Endodermal cell (in vitro differentiated cells): ENCODE data around the gene HACL1. TPM values are rescaled to one million over a fixed set of nuclear protein-coding genes. Genes with fewer than 3 reads are reported as not detected.

Experiments
- DNase-seq: peaks from one replicate; pipeline ENCODE4 v3.0.0-alpha.2; 2017
- H3K27ac ChIP-seq: 2 replicates; pipeline ENCODE4 v1.5.1; 2013; ENCODE audit warnings: mild to moderate bottlenecking, low read depth, low read length, moderate library complexity
- H3K27me3 ChIP-seq: 2 replicates; pipeline ENCODE4 v1.6.1; 2013; ENCODE audit warnings: mild to moderate bottlenecking, low read length, moderate library complexity; ENCODE audit not compliant: insufficient read depth, control insufficient read depth, poor library complexity, severe bottlenecking
- H3K36me3 ChIP-seq: 2 replicates; pipeline ENCODE4 v1.7.0; 2013; ENCODE audit warnings: mild to moderate bottlenecking, low read length, moderate library complexity; ENCODE audit not compliant: control insufficient read depth, insufficient read depth
- H3K4me1 ChIP-seq: one replicate; pipeline ENCODE4 v1.7.0; 2013; ENCODE audit warnings: low read length; ENCODE audit not compliant: control insufficient read depth, insufficient read depth
- H3K4me3 ChIP-seq: 2 replicates; pipeline ENCODE4 v1.5.1; 2013; ENCODE audit warnings: mild to moderate bottlenecking, low read length, moderate library complexity
- H3K9ac ChIP-seq: 2 replicates; pipeline ENCODE4 v1.6.1; 2013; ENCODE audit warnings: mild to moderate bottlenecking, low read length, moderate library complexity; ENCODE audit not compliant: poor library complexity, severe bottlenecking; ENCODE audit errors: extremely low read depth
- H3K9me3 ChIP-seq: 2 replicates; pipeline ENCODE4 v1.6.1; 2013; ENCODE audit warnings: mild to moderate bottlenecking, low read length, moderate library complexity; ENCODE audit not compliant: control insufficient read depth
- H3K27ac Mint-ChIP-seq: 2 replicates; pipeline ENCODE4 v1.8.0; 2020; ENCODE audit warnings: mixed read lengths
- H3K27me3 Mint-ChIP-seq: 2 replicates; pipeline ENCODE4 v1.8.0; 2021; ENCODE audit warnings: mild to moderate bottlenecking, mixed read lengths; ENCODE audit not compliant: insufficient read depth
- H3K36me3 Mint-ChIP-seq: 2 replicates; pipeline ENCODE4 v1.8.0; 2020; ENCODE audit warnings: low read depth, mixed read lengths
- H3K4me1 Mint-ChIP-seq: 2 replicates; pipeline ENCODE4 v1.8.0; 2020; ENCODE audit warnings: mixed read lengths
- H3K4me3 Mint-ChIP-seq: 2 replicates; pipeline ENCODE4 v1.8.0; 2020; ENCODE audit warnings: mild to moderate bottlenecking, moderate library complexity, mixed read lengths
- H3K9me3 Mint-ChIP-seq: 2 replicates; pipeline ENCODE4 v1.8.0; 2020; ENCODE audit warnings: mild to moderate bottlenecking, mixed read lengths
- CTCF ChIP-seq: fragments of 200-600 bp; sonication (generic); conservative IDR thresholded peaks from 2 replicates; pipeline ENCODE4 v1.5.0; 2021; ENCODE audit warnings: antibody characterized with exemption, mild to moderate bottlenecking
- WGBS, 2 experiments: methylation state at CpG; one replicate each; pipeline versions ENCODE4 v1.1.5 to v1.1.7; 2013; ENCODE audit warnings: missing lambda C conversion rate in 2 of 2, mixed read lengths in 1 of 2; ENCODE audit not compliant: insufficient coverage in 1 of 2, insufficient read length in 1 of 2; 5-methylcytosine and 5-hydroxymethylcytosine counted together
- total RNA-seq, 2 donors: library from RNA; stranded (reverse); fragmentation: NEBNext Ultra II Directional in 1 of 2; extraction: Animal tissue kit (Norgen Biotek cat#: 25700) in 1 of 2; gene quantifications; 2 replicates in 1 of 2; 3 replicates in 1 of 2; pipeline ENCODE4 v1.2.1, GENCODE V29; 2021

HACL1 gene
- total RNA-seq, 2 donors from 2014 or later = 39.4 to 41.8 TPM

DNA sequence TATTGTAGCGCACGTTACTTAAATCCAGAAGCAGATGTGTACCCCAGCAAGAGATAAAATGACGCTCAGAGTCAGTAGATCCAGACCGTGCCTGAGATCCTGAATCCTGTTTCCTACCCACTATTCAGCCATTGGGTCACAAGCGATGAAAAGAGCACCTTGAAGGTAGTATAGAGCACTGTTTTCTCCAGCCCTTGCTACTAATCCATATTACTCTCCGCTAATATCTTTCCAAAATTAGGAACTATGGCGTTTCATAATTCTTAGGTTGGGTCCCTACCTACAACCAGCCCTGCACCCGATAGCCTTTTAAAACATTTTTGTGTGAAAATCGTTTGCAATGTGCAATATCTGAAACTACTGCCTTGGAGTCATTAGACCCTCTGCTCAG, 772 bp upstream of the HACL1 start:
- Histone ChIP-seq H3K27ac (peak overlapping the region; percentile 95), H3K9me3 (peaks cover 9% of the 10 kb centered on the region), H3K27me3 (no peaks in the 10 kb centered on the region), H3K4me1 (no peaks in the 10 kb centered on the region), H3K36me3 (peaks cover 25% of the 10 kb centered on the region), H3K9ac (peak overlapping the region; percentile 91), H3K4me3 (peak overlapping the region; percentile 99)
- H3K27ac Mint-ChIP-seq = peak overlapping the region; percentile 97
- peaks cover 13% of the 10 kb centered on the region for H3K4me1 Mint-ChIP-seq
- no peaks in the 10 kb centered on the region for H3K27me3 Mint-ChIP-seq
- H3K4me3 Mint-ChIP-seq = peak overlapping the region; percentile 100
- no peak for DNase-seq
- H3K9me3 Mint-ChIP-seq = peaks cover 30% of the 10 kb centered on the region
- no peak for TF ChIP-seq CTCF
- 8% methylated on average over 9 of the region's 9 CpGs for WGBS, 2 experiments
- H3K36me3 Mint-ChIP-seq = peaks cover 55% of the 10 kb centered on the region

- Mint-ChIP-seq H3K27me3 (no peaks in the 10 kb centered on the region), H3K4me1 (peaks cover 6% of the 10 kb centered on the region), H3K9me3 (peaks cover 30% of the 10 kb centered on the region), H3K36me3 (peaks cover 63% of the 10 kb centered on the region), H3K4me3 (peak overlapping the region; percentile 100), H3K27ac (peak overlapping the region; percentile 99)
- Histone ChIP-seq H3K4me3 (peak overlapping the region; percentile 99), H3K27ac (peak overlapping the region; percentile 45), H3K4me1 (no peaks in the 10 kb centered on the region), H3K36me3 (peaks cover 36% of the 10 kb centered on the region), H3K9ac (peak overlapping the region; percentile 91), H3K27me3 (no peaks in the 10 kb centered on the region), H3K9me3 (peaks cover 9% of the 10 kb centered on the region)
- 0 to 1% methylated on average over 13 to 19 of the region's 19 CpGs for WGBS, 2 experiments
- DNase-seq = no peak
- no peak for TF ChIP-seq CTCF
These were observed 347 bp downstream of the HACL1 start for GRCh38 chr3:15601046-15601398.

GRCh38 chr3:15595955-15596354, 5.4 kb downstream of the HACL1 start:
- peaks cover 6% of the 10 kb centered on the region for H3K4me1 Mint-ChIP-seq

More at GRCh38 chr3:15595955-15596354, 5.4 kb downstream of the HACL1 start:
- WGBS, 2 experiments = 73% methylated on average over 1 of the region's 2 CpGs; no CpG with 5 or more reads in 1 of the 2 experiments
- Mint-ChIP-seq H3K27ac (no peak overlapping the region), H3K36me3 (peaks cover 42% of the 10 kb centered on the region), H3K27me3 (no peaks in the 10 kb centered on the region), H3K4me3 (no peak overlapping the region), H3K9me3 (no peaks in the 10 kb centered on the region)
- Histone ChIP-seq H3K27ac (no peak overlapping the region), H3K4me1 (no peaks in the 10 kb centered on the region), H3K9me3 (no peaks in the 10 kb centered on the region), H3K36me3 (peaks cover 52% of the 10 kb centered on the region), H3K9ac (no peak overlapping the region), H3K27me3 (no peaks in the 10 kb centered on the region), H3K4me3 (no peak overlapping the region)
- no peak for TF ChIP-seq CTCF
- no peak for DNase-seq
